NCI-H226 (cell line): ENCODE data around the gene C19orf47.

Experiments
- DNase-seq: peaks from one replicate; pipeline ENCODE4 v3.0.0-alpha.2; 2015

Gene C19orf47, protein sequence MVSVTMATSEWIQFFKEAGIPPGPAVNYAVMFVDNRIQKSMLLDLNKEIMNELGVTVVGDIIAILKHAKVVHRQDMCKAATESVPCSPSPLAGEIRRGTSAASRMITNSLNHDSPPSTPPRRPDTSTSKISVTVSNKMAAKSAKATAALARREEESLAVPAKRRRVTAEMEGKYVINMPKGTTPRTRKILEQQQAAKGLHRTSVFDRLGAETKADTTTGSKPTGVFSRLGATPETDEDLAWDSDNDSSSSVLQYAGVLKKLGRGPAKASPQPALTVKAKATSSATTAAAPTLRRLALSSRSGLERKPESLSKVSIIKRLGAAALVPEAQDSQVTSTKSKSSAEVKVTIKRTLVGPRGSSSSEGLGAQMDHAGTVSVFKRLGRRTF

DNA sequence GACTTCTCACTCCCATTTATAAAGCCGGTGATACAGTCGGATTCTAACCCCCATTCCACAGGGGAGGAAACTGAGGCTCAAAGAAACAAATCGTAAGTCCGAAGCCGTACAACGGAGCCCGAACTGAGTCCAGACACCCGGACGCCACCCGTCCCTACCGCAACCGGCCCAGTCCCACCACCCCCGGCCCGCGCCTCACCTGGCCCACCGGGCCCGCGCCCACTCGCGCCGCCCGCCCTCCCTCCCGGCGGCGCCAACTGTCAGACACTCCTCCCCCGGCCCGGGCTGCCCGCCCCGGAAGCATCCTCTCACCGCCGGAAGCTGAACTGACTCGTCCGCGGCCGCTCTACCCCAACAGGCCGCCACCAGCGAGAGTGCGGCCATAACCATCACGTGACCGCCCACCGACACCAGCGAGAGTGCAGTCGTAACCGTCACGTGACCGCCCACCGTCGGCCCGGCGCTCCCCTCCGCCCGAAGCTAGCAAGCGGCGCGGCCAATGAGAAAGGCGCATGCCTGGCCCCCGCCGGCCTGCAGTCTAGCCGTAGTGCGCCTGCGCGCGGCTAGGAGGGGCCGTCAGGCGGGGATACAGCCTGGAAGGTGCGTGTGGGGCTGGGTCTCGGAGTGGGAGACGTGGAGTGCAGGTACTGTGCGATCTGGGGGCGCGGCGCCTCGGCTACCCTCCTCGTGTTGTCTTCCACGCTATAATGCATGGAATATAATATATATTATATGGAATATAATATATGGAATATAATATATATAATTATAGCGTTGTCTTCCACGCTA lies at the start of gene C19orf47, which contains the start of gene PLD3:
Gene C19orf47, minus strand, starts transcription at position 273 of the 789 bp plus-strand sequence. CDS start 6,540 bp downstream, outside the sequence.
Gene PLD3, plus strand, starts transcription at position 571 of the 789 bp plus-strand sequence. CDS start 17,789 bp downstream, outside the sequence.
- DNase-seq: peak; percentile 100

DNA sequence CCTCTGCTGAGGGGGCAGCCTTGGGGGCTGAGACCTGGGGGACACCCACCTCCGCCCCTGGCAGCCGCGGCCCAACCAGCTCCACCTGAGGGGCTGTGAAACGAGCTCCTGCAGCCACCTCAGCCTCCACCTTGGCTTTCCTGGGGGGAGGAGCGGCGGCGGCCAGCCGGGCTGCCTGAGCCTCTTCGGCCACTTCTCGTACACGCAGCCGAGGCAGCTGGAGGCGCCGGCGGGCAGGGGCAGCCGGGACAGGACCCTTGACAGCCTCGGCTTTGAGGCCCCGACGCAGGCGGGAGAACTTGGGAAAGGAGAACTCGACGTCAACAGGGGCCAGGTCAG lies 49.3 kb upstream of the C19orf47 start:
- DNase-seq: no peak

GRCh38 chr19:40396886-40397567 lies 48.8 kb upstream of the C19orf47 start:
- DNase-seq: no peak

DNA sequence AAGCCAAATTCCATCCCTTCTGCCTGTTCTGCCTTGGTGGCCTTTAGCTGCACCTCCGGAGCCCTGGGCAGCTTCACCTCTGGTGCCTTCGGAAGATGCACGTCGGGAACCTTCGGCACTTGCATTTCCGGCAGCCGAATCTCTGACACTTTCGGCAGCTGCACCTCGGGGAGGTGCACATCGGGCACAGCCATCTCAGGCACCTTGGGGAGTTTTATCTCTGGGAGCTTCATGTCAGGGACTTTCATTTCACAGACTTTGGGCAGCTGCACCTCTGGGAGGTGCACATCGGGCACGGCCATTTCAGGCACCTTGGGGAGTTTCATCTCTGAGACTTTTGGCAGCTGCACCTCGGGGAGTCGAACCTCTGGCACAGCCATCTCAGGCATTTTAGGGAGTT lies 47.8 kb upstream of the C19orf47 start:
- DNase-seq: no peak

DNA sequence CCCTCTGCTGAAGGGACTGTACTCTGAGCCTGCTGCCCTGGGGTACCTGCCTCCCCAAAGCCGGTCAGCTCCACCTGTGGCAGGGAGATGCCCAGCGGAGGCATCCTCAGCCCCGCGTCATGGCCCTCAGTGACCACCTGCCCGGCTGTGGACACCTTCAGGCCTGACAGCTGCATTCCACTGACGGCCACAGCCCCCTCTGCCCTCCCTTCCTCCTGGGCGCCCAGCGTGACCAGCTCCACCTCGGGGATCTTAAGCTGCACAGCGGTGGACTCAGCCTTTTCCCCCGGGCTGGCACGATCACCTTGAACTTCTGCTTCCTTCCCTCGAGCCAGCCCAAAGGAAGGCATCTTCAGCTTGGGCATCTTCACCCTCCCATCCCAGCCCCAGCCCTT lies 46.6 kb upstream of the C19orf47 start:
- DNase-seq: no peak

- DNase-seq: no peak
These were observed 46.0 kb upstream of the C19orf47 start for GRCh38 chr19:40393894-40394815.

- DNase-seq: no peak
These were observed 44.8 kb upstream of the C19orf47 start for GRCh38 chr19:40392894-40393517.

DNA sequence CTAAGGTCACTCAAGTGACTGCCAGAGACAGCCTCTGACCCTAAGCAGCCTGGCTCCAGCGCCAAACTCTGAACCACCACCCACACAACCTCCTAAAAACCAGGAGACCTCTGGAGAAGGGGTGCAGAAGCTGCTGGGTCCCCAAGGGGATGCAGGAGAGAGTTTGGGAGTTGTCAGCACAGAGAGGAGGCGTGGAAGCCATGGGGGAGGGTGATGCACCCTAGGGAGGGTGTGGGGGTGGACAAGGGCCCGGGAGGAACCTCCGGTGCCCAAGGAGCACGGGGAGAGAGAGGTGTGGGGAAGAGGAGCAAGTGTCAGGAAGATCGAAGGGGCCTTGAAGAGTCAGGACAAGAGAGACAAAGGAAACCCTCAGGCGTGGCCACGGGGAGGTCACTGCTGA lies 43.9 kb upstream of the C19orf47 start:
- DNase-seq: no peak

GRCh38 chr19:40390084-40390742 lies 42.0 kb upstream of the C19orf47 start, which contains the start of gene HIPK4:
TSS of gene HIPK4 (minus strand) at chr19:40390181. CDS start at chr19:40389902, 279 bp downstream.
- no peak for DNase-seq

- no peak for DNase-seq
These were observed 41.3 kb upstream of the C19orf47 start for GRCh38 chr19:40389404-40390083.

DNA sequence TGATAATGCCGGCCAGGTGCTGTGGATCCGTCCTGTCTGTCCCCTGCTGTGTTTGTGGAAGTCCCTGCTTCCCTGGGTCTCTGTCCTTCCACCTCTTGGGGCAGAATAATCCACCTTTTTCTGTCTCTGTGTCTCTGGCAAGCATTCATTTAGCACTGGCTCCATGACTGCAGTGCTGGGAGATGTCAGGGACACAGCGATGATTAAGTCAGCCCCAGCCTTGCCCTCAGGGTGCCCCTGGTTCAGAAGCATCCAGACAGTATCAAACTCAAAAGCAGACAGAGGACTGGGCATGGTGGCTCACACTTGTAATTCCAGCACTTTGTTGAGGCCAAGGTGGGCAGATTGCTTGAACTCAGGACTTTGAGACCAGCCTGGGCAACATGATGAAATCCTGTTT lies 40.3 kb upstream of the C19orf47 start:
- DNase-seq: no peak

- no peak for DNase-seq
These were observed 39.0 kb upstream of the C19orf47 start for GRCh38 chr19:40387155-40387554.

DNA sequence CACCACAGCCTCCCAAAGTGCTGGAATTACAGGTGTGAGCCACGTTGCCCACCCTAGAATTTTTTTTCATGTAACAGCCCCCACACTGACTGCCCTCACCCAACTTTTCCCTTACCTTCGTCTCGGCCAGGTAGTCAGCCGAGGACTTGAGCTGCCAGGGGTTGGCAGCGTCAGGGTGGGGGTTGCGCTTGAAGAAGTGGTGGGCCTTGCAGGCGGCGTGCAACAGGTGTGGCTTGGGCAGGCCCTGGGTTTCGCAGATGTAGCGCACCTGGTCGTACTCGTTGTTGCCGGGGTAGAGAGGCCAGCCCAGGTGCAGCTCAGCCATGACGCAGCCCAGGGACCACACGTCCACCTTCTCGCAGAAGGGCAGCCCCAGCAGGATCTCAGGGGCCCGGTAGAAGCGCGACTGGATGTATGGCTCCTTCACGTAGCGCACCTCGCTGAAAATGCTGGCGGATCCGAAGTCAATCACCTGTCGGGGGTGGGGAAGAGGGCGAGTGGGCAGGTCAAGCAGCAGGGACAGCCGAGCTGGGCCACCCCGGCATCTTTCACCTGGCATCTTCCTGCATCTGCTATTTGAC lies 35.6 kb upstream of the C19orf47 start:
- DNase-seq: no peak

DNA sequence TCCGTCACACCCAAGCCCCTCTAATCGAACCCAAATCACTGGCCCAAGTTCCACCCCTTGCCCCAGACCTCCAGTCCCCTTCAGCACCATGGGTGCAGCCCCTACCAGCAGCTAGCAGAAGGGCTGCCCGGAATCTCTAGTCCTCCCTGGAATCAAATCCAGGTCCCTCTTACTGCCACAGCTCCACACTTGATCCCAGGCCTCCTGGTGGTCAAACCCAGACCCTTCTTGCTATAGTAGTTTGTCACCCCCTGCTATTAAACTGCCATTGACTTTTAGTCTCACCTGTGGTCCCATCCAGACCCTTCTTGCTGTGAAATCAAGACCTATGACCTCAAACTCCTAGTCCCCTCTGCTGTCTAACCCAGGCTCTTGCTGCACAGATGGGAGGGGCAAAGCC lies 33.1 kb upstream of the C19orf47 start:
- no peak for DNase-seq

GRCh38 chr19:40380199-40381037 lies 32.2 kb upstream of the C19orf47 start:
- DNase-seq: no peak

GRCh38 chr19:40379446-40380198 lies 31.4 kb upstream of the C19orf47 start:
- DNase-seq: no peak

DNA sequence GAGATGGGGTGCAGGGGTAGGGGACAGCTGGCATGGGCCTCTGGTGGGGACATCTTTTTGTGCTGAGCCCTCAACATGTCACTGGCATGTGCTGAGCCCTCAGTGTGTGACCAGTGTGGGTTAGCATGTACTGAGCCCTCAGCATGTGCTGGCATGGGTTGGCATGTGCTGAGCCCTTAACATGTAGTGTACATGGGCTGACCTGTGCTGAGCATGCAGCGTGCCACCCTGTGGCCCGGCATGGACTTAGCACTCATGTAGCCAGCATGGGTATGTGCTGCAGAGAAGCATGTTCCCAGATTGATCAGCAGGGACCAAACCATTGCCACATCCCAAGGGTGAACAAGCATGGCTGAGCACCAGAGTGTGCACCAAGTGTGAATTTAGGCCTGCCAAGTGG lies 30.3 kb upstream of the C19orf47 start:
- no peak for DNase-seq

DNA sequence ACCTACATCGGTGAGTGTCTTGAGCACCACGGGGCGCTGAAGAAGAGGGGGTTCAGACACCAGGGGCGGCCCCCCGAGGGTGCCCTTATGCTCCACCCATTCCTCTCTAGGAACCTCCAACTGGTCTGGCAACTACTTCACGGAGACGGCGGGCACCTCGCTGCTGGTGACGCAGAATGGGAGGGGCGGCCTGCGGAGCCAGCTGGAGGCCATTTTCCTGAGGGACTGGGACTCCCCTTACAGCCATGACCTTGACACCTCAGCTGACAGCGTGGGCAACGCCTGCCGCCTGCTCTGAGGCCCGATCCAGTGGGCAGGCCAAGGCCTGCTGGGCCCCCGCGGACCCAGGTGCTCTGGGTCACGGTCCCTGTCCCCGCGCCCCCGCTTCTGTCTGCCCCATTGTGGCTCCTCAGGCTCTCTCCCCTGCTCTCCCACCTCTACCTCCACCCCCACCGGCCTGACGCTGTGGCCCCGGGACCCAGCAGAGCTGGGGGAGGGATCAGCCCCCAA lies 29.7 kb upstream of the C19orf47 start:
- no peak for DNase-seq
